Thoracic aorta (tissue), 2 donors: ENCODE results near the gene RBM22. TPM values are rescaled to one million over a fixed set of nuclear protein-coding genes. Genes with fewer than 3 reads are reported as not detected.

Experiments used
- ATAC-seq: fragments of 150-250 bp; one replicate; pipeline ENCODE4 v1.8.0; 2017; ENCODE audit warnings: low read depth; ENCODE audit not compliant: insufficient number of reproducible peaks, low FRiP score
- DNase-seq: peaks from one replicate; pipeline ENCODE4 v3.0.0-alpha.2; 2020; ENCODE audit warnings: low spot score
- H3K27ac ChIP-seq, 2 donors: fragments of 200-600 bp; sonication (generic); 1 replicate in 1 of 2; 2 replicates in 1 of 2; pipeline ENCODE4 v1.5.1; 2016; ENCODE audit warnings: mild to moderate bottlenecking in 2 of 2, moderate library complexity in 2 of 2
- H3K27me3 ChIP-seq: fragments of 200-600 bp; sonication (generic); replicated peaks from 2 replicates; pipeline ENCODE4 v1.6.0; 2016; ENCODE audit warnings: mild to moderate bottlenecking; ENCODE audit not compliant: insufficient read depth
- H3K36me3 ChIP-seq: fragments of 200-600 bp; sonication (generic); one replicate; pipeline ENCODE4 v1.5.1; 2016
- H3K4me1 ChIP-seq, 2 donors: fragments of 200-600 bp; sonication (generic); 1 replicate in 1 of 2; 2 replicates in 1 of 2; pipeline versions ENCODE4 v1.5.1 to v1.6.0; 2016; ENCODE audit warnings: low read depth in 2 of 2, mild to moderate bottlenecking in 1 of 2; ENCODE audit not compliant: control insufficient read depth in 1 of 2
- H3K4me3 ChIP-seq: fragments of 200-600 bp; sonication (generic); 2 replicates; pipeline ENCODE4 v1.5.1; 2016; ENCODE audit warnings: mild to moderate bottlenecking
- H3K9me3 ChIP-seq: fragments of 200-600 bp; sonication (generic); 2 replicates; pipeline ENCODE4 v1.5.1; 2016
- CTCF ChIP-seq: fragments of 200-600 bp; sonication (generic); IDR thresholded peaks from one replicate; pipeline ENCODE4 v1.5.1; 2019; ENCODE audit warnings: antibody characterized with exemption
- total RNA-seq, 2 donors: library from RNA; depleted of rRNA; stranded (reverse); fragments of >200 nt; gene quantifications; one replicate each; pipeline versions ENCODE4 v1.1.0 to v1.2.3, GENCODE V29; 2016

RBM22 gene
- total RNA-seq, 2 donors from 2014 or later, result 37.8 to 46.5 TPM

GRCh38 chr5:150665044-150665443 is 35.8 kb downstream of the RBM22 start:
- no peaks in the 10 kb centered on the region for H3K36me3 ChIP-seq
- ATAC-seq (no peak), DNase-seq (no peak)
- peaks cover 9 to 19% of the 10 kb centered on the region in 2 donors for H3K4me1 ChIP-seq
- no peak for TF ChIP-seq CTCF
- H3K9me3 ChIP-seq, result no peaks in the 10 kb centered on the region
- no peak overlapping the region for H3K4me3 ChIP-seq
- no peak overlapping the region for H3K27ac ChIP-seq
- no peaks in the 10 kb centered on the region for H3K27me3 ChIP-seq

DNA sequence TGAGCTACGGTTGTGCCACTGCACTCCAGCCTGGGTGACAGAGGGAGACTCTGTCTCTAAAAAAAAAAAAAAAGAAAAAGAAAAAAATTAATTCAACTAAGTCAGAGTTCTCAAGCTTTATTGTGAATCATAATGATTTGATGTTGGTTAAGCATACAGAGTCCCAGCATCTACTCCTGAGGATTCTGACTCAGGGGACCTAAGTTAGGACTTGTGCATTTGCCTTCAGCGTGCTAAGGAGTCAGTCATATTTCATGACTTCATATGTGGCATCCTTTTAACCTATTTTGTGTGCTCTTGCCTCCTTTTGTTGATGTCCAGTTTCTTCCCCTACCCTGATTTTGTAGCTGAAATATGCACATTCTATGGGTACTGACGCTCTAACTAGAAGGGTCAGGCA is 36.9 kb downstream of the RBM22 start:
- peaks cover 10 to 28% of the 10 kb centered on the region in 2 donors for H3K4me1 ChIP-seq
- H3K27ac ChIP-seq, result no peak overlapping the region
- DNase-seq (no peak), ATAC-seq (no peak)
- no peak overlapping the region for H3K4me3 ChIP-seq
- no peaks in the 10 kb centered on the region for H3K27me3 ChIP-seq
- no peaks in the 10 kb centered on the region for H3K9me3 ChIP-seq
- no peaks in the 10 kb centered on the region for H3K36me3 ChIP-seq
- no peak for TF ChIP-seq CTCF

- peaks cover 10 to 38% of the 10 kb centered on the region in 2 donors for H3K4me1 ChIP-seq
- TF ChIP-seq CTCF, result no peak
- no peaks in the 10 kb centered on the region for H3K36me3 ChIP-seq
- no peak overlapping the region for H3K27ac ChIP-seq
- ATAC-seq (no peak), DNase-seq (no peak)
- no peak overlapping the region for H3K4me3 ChIP-seq
- H3K27me3 ChIP-seq, result no peaks in the 10 kb centered on the region
- H3K9me3 ChIP-seq, result no peaks in the 10 kb centered on the region
These were observed 37.9 kb downstream of the RBM22 start for GRCh38 chr5:150662731-150663516.

DNA sequence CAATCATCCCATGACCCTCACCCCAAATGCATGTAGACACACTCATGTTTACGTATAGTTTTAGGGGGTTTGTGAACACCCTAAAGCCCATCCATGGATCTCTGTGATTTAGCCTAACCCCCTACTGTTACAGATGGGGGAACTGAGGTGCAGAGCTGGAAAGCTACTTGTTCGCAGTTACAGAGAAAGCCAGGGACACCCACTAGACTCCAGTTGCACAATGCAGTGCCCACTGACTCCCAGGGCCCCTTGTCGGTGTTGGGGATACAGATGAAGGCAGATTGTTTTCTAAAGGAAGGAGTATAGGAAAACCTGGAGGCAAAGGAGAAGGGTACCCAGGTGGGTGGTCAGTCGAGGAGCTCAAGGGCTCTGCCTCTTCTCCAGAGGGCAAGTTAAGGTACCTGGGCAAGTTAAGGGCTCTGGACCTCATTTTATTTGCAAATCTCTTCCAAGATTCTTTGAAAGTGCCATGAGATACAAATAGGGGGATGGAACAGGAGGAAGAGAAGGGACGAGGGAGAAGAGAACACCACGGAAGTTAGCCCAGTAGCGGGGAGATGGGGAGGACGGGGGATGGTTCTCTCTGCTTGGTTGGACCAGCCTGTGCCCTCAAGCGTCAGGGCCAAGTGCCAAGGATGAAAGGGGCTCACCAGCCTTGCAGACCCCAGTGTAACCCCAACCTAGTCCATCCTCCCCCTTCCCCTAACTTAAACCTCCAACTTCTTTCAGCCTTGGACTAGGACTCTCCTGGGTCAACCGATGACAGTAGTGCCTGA is 38.9 kb downstream of the RBM22 start:
- no peak for DNase-seq
- Histone ChIP-seq H3K9me3 (no peaks in the 10 kb centered on the region), H3K4me3 (no peak overlapping the region), H3K27me3 (no peaks in the 10 kb centered on the region), H3K4me1 (peaks cover 10 to 47% of the 10 kb centered on the region in 2 donors), H3K27ac (no peak overlapping the region), H3K36me3 (no peaks in the 10 kb centered on the region)
- ATAC-seq, result no peak
- TF ChIP-seq CTCF, result no peak

DNA sequence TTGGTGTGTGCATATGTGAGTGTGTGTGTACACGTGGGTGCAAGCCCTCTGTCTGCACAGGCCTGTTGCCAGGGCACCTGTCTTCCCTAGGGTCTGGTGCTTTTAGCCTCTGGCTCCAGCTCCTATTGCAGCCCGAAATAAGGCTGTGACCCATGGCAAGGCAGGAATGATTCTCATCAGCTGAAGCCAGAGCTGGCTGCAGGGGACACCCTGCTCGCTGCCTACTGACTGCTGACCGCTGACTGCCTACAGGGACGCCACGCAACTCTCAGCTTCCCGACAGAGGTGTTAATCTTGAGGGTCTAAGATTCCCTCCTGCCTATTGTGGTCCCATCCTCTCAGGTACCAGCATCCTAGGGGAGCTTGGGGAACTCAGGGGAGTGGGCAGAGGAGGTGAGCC is 39.8 kb downstream of the RBM22 start, which contains the start of gene MYOZ3:
Gene MYOZ3 (plus strand): TSS at position 166 of the 400 bp plus-strand sequence. CDS start 1,691 bp downstream, outside the sequence.
- Histone ChIP-seq H3K27ac (peak within 1 kb of the TSS; percentile 64 to 74), H3K4me3 (no peak within 1 kb of the TSS), H3K4me1 (peaks cover 10 to 54% of the 10 kb centered on the region in 2 donors), H3K27me3 (no peaks in the 10 kb centered on the region), H3K36me3 (no peaks in the 10 kb centered on the region), H3K9me3 (no peaks in the 10 kb centered on the region)
- no peak for DNase-seq
- ATAC-seq, result no peak
- no peak for TF ChIP-seq CTCF
